OCI-LY1 (cell line): ENCODE data around the gene LUC7L2.
"Not testable (repeated sequence)": the region's sequence is repeated elsewhere in the genome, so short reads cannot be mapped to it uniquely, and the experiment has no call there.

Experiments
- H2AFZ ChIP-seq: fragments of 200-600 bp; sonication (generic), shearing (Covaris generic); 2 replicates; pipeline ENCODE4 v1.6.0; 2014; ENCODE audit warnings: antibody characterized with exemption, mild to moderate bottlenecking, low read length
- H3F3A ChIP-seq: fragments of 200-600 bp; sonication (generic), shearing (Covaris generic); 2 replicates; pipeline ENCODE4 v1.6.0; 2014; ENCODE audit warnings: mild to moderate bottlenecking, antibody characterized with exemption, low read length, moderate library complexity; ENCODE audit not compliant: insufficient read depth
- H3K27ac ChIP-seq: fragments of 200-600 bp; sonication (generic); 2 replicates; pipeline ENCODE4 v1.5.1; 2014; ENCODE audit warnings: low read length, mixed run types, mild to moderate bottlenecking, low read depth; ENCODE audit not compliant: poor library complexity, severe bottlenecking
- H3K27me3 ChIP-seq: fragments of 200-600 bp; sonication (generic); 2 replicates; pipeline ENCODE4 v1.6.0; 2014; ENCODE audit warnings: antibody characterized with exemption, mild to moderate bottlenecking, low read length, moderate library complexity; ENCODE audit not compliant: insufficient read depth
- H3K36me3 ChIP-seq: fragments of 200-600 bp; sonication (generic); 2 replicates; pipeline ENCODE4 v1.6.1; 2014; ENCODE audit warnings: mild to moderate bottlenecking, antibody characterized with exemption, low read length, moderate library complexity, mixed read lengths; ENCODE audit not compliant: insufficient read depth
- H3K4me1 ChIP-seq: fragments of 200-600 bp; sonication (generic); 2 replicates; pipeline ENCODE4 v1.5.1; 2014; ENCODE audit warnings: mild to moderate bottlenecking, low read length, moderate library complexity; ENCODE audit not compliant: insufficient read depth, severe bottlenecking
- H3K4me2 ChIP-seq: fragments of 200-600 bp; sonication (generic), shearing (Covaris generic); 2 replicates; pipeline ENCODE4 v1.6.1; 2014; ENCODE audit warnings: low read length
- H3K4me3 ChIP-seq: fragments of 200-600 bp; sonication (generic); 2 replicates; pipeline ENCODE4 v1.5.1; 2014; ENCODE audit warnings: low read length, low read depth, mild to moderate bottlenecking, mixed read lengths; ENCODE audit not compliant: poor library complexity, severe bottlenecking
- H3K79me2 ChIP-seq: fragments of 200-600 bp; shearing (Covaris generic); 2 replicates; pipeline ENCODE4 v1.6.1; 2016; ENCODE audit warnings: mixed run types, low read length, mixed read lengths; ENCODE audit not compliant: insufficient read depth
- H3K9ac ChIP-seq: fragments of 200-600 bp; sonication (generic), shearing (Covaris generic); 2 replicates; pipeline ENCODE4 v1.6.1; 2014; ENCODE audit warnings: mild to moderate bottlenecking, low read length, mixed read lengths
- H3K9me2 ChIP-seq: fragments of 200-600 bp; sonication (generic), shearing (Covaris generic); 2 replicates; pipeline ENCODE4 v1.6.1; 2014; ENCODE audit warnings: low read depth, mild to moderate bottlenecking, low read length, mixed read lengths
- H3K9me3 ChIP-seq: fragments of 200-600 bp; shearing (Covaris generic); 2 replicates; pipeline ENCODE4 v1.6.1; 2014; ENCODE audit warnings: low read length, mixed read lengths
- H4K20me1 ChIP-seq: fragments of 200-600 bp; sonication (generic), shearing (Covaris generic); 2 replicates; pipeline ENCODE4 v1.6.0; 2016; ENCODE audit warnings: mild to moderate bottlenecking, low read length; ENCODE audit not compliant: insufficient read depth
- CTCF ChIP-seq: fragments of 200-600 bp; sonication (generic), shearing (Covaris generic); IDR thresholded peaks from 2 replicates; pipeline ENCODE4 v1.5.1; 2017; ENCODE audit warnings: mild to moderate bottlenecking, antibody characterized with exemption, low read length, moderate library complexity, mixed read lengths
- EZH2 ChIP-seq: fragments of 200-600 bp; sonication (generic), shearing (Covaris generic); IDR thresholded peaks from 2 replicates; pipeline ENCODE4 v1.8.0; 2017; ENCODE audit warnings: borderline replicate concordance, mixed run types, mild to moderate bottlenecking, antibody characterized with exemption, low read length, moderate library complexity, mixed read lengths

LUC7L2 gene

GRCh38 chr7:139355320-139355719, 4.4 kb upstream of the LUC7L2 start:
- Histone ChIP-seq H3K4me2 (no peak overlapping the region), H3K27me3 (no peaks in the 10 kb centered on the region), H2AFZ (no peak overlapping the region), H3K9me3 (no peaks in the 10 kb centered on the region), H3K79me2 (no peaks in the 10 kb centered on the region), H4K20me1 (no peaks in the 10 kb centered on the region), H3K9me2 (no peaks in the 10 kb centered on the region), H3K9ac (no peak overlapping the region), H3K27ac (no peak overlapping the region), H3K4me3 (no peak overlapping the region), H3K4me1 (peaks cover 6% of the 10 kb centered on the region), H3K36me3 (peaks cover 10% of the 10 kb centered on the region; the same call in 1 of the 2 replicates), H3F3A (peaks cover 17% of the 10 kb centered on the region; the same call in 1 of the 2 replicates)
- TF ChIP-seq CTCF: no peak
- TF ChIP-seq EZH2: no peak

GRCh38 chr7:139357729-139358506, 1.8 kb upstream of the LUC7L2 start:
- H3K79me2 ChIP-seq: peaks cover 26% of the 10 kb centered on the region
- not testable (repeated sequence) for H2AFZ ChIP-seq, H4K20me1 ChIP-seq, H3K36me3 ChIP-seq, H3K9me3 ChIP-seq, H3K9me2 ChIP-seq, H3K27me3 ChIP-seq
- peaks cover 26% of the 10 kb centered on the region for H3K4me1 ChIP-seq
- H3K4me2 ChIP-seq: peak overlapping the region; percentile 76
- peak overlapping the region; percentile 93 for H3K27ac ChIP-seq
- peak overlapping the region; percentile 96 for H3K9ac ChIP-seq
- peaks cover 17% of the 10 kb centered on the region; the same call in 1 of the 2 replicates for H3F3A ChIP-seq
- peak overlapping the region; percentile 89 for H3K4me3 ChIP-seq

GRCh38 chr7:139358541-139359365, 941 bp upstream of the LUC7L2 start:
- Histone ChIP-seq H3K9me3 (no peaks in the 10 kb centered on the region), H3K79me2 (peaks cover 34% of the 10 kb centered on the region), H3K9ac (peak overlapping the region; percentile 96), H3F3A (peaks cover 17% of the 10 kb centered on the region; the same call in 1 of the 2 replicates), H3K36me3 (peaks cover 14% of the 10 kb centered on the region), H3K9me2 (no peaks in the 10 kb centered on the region), H2AFZ (no peak overlapping the region), H3K27me3 (no peaks in the 10 kb centered on the region), H3K4me3 (peak overlapping the region; percentile 89), H3K4me1 (peaks cover 32% of the 10 kb centered on the region), H3K27ac (peak overlapping the region; percentile 93), H4K20me1 (no peaks in the 10 kb centered on the region), H3K4me2 (peak overlapping the region; percentile 76)
- TF ChIP-seq EZH2 (no peak), CTCF (no peak)
